HuH-7 (cell line): ENCODE measurements around the gene PAX5.
A peak's percentile ranks its signal among the peaks of the same experiment; 100 is the strongest.

ENCODE experiments used
- DNase-seq: peaks from one replicate; pipeline ENCODE4 v3.0.0; 2011; ENCODE audit warnings: low spot score

Gene PAX5

DNA sequence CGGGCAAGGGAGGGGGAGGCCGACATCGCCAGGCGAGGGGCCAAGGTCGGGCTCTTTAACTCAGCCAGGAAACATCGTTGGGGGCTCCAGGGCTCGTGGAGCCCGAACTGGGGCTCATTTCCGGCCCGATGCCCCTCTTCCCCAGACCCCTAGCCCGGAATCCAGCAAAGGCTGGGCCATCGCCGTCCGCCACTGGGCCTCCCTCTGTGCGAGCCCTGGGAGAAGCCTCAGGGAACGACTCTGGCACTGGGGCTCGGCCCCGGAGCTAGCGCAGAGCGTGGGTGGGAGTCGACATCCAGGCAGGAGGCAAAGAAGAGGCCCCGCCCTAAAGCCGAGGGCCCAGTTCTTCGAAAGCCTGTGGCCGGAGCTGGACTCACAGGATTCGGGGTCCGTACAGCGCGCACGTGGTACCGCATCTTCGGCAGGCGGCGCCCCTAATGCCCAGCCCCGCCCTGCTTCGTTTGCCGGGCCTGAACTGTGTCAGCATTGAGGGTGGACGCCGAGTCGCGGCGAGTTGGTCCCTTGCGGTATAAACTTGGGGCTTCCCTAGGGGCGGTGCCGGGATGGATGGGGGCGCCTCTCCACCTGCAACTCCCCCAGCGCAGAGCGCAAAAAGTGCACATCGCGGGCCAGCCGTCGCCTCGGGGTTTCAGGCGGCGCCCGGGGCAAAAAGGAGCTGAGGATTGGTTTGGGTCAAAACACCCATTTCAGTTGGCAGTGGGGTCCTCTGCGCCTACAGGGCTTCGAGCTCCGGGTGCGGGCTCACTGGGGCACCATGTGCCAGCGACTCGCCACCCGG, 3.6 kb upstream of the PAX5 start:
- no peak for DNase-seq

DNA sequence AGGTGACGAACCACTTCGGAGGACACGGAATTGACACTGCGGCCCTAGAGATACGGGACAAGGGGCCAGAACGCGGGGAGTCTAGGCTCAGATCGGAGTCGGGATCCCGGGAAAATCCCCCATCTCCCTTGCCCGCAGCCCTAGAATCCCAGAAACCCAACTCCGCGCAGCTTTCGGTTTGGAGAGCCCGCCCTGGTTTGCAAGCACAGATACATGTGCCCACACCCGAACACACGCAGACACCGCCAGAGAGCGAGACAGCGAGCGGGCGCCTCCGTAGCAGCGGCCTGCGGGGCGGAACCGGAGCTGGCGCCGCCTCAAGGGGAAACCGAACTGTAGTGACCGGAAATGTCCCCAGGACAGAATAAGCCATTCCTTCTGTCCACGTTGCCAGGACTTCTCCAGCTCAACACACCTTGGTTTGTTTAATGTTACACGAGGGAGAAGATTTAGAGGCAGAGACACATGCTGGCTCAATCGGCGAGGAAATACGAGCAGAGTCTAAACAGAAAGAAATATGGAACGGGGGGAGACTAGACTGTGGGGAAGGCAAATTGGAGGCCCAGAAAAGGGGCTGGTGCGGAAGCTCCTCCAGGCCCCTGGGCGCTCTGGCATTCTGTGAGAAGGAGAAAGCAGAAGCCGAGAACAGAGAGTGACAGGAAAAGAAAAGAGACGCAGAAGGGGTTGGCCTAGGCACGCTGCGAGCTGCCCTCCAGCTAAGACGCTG, 2.9 kb upstream of the PAX5 start:
- DNase-seq: no peak

DNA sequence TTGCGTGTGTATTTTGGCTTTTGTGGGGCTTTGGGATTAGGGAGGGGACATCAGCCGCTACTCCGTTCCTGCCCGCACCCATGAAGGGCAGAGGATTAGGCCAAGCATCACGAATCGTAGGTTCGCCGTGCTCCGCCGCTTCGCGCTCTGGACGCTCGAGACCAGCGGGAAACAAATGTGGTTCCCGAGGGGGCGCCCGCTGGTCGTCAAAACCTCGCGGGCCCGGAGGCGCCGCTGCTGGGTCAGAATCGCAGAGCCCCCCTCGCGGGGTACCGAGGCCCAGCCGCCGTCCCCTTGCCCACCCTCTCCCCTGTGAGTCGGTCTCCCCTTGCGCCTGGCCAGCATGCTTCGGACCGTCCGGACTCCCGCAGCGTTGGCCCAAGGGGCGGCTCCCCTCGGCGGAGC, 2.3 kb upstream of the PAX5 start:
- no peak for DNase-seq

DNA sequence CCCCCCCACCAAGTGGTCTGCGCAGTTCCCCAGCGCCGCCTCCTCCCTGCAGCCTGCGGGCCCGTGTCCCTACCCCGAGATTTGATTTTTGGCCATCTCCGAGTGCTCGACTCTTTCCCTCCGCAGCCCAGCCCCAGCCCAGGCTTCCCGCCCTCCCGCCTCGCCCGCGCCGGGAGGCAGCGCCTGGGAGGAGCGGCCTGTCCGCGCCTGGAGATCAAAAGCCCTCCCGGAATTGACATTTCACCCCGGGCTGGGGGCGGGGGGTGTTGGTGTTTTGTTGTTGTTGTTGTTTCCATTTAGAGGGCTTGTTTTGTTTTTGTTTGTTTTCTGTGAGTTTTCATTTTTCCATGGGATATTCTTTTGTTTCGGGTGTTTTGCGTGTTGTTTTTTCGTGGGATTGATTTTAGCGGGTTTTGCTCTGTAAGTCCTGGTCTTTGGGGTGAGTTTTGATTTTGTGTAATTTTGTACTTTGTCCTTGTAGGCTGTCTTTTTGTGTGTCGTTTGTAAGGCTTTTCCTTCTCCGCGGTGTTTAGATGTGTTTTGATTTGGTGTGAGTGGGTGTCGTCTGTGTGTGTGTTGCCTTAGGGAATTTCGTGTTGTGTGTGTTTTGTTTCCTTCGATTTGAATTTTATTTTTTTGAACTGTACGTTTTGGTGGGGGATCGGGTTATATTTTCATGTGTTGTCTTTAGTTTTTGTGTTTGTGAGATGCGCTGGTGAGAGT, 1.7 kb upstream of the PAX5 start:
- DNase-seq: no peak

DNA sequence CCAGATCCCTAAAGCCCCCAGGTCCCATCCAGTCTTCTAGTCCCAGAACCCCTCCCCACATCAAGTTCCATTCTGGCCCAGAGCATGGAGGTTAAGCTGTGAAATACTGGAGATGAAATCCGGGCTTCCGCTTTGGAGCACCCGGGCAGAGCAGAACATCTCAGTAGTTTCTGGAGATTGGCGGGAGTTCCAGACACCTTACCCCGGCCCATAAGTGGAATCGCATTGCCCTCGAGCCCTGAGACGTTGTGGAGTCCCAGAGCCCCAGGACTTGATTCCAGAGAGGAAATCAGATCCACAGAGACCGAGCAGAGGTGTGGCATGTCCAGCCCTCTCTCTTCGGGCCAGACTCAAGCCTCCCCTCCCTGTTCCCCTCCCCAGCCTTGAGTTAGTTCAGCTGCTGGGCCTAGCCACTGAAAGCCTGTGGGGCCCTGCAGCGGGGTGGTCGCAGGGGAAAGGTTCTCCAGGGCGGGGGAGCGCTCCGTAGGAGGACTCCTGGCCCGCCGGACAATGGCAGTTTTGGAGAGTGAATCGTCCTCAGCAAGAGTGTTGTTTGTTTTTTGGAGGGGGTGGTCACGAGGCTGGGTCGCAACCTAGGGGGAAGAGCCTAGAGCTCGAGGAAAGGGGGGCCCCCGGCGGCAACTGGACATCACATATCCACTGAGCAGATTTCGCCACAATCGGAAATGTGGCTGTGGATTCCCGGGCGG, 1.0 kb upstream of the PAX5 start:
- no peak for DNase-seq

DNA sequence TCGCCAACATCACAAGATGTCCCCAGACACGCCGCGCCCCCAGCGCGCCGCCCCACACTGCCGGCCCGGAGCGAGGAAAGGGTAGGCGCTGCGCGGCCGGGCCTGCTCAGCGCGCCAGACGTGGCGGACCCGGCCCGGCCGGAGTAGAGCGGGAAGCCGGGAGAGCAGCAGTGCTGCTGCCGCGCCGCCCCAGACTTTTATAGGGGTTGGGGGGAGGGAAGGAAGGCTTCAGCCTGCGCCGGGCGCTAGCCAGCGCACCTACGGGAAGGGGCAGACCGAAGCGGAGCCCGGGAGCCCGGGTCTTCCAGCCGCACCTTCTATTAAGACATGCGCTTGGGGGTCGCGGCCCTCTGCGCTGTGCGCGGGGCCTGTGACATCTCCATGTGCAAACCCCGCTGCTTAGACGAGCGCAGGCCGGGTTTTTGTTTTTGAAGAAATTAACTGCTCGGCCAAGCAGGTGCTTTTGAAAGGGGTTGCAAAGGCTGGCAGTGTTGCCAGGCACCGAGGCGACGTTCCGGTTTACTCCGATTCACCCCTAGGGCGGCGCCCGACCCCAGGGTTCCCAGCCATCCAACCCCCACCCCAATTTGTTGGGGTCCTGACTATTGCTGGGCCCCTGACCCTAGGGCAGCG, 353 bp upstream of the PAX5 start:
- peak; percentile 80 for DNase-seq

DNA sequence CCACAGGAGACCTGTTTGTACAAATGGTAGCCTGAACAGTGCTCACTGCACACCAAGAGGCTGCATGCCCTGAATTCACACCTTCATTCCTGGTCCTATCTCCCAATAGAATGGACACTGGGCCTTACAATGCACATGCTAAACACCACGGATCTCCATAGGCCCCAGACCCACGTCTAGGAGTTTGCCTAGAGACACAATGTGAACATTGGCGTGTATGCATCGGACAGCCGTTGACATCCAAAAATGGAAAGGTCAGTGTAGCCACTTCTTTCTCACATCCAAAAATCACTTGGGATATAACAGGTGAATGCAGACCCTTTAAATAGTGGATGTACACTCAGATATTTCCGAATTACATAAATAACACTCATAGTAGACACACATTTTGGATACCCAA, 927 bp downstream of the PAX5 start:
- DNase-seq: no peak

DNA sequence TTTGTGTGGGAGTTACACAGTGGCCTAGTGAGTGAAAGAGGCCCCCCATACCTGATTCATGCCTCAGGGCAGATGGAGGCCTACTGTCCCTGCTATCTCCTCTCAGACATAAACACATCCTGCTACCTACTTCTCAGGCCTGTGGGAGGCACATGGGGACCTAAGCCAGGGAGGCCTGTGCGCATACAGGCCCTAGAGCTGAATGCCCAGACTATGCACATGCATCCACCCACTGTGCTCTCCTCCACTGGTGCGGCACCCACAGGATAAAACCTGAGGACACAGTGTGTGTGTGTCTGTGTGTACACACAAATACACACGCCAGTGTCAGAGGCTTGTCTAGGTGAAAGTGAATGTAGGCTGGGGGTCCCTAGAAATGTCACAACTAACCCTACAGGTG, 1.4 kb downstream of the PAX5 start:
- DNase-seq: no peak

DNA sequence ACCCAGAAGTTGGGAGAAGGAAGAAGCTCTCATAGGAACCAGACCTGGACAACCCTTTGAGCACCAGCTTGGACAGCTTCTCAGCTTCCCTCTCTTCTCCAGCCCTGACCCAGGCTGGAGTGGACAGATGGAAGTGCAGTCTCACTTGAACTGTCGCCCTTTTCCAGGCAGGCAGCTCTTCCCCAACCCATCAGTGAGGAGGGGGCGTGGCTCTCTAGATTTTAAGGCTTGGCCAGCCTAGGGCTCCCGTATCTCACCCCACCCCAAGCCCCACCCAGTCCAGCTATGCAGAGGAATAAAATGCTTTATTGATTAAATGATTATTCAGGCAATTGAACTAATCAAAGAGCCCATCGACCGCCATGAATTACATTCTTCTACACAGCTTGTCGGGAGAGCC, 2.2 kb downstream of the PAX5 start:
- DNase-seq: no peak

DNA sequence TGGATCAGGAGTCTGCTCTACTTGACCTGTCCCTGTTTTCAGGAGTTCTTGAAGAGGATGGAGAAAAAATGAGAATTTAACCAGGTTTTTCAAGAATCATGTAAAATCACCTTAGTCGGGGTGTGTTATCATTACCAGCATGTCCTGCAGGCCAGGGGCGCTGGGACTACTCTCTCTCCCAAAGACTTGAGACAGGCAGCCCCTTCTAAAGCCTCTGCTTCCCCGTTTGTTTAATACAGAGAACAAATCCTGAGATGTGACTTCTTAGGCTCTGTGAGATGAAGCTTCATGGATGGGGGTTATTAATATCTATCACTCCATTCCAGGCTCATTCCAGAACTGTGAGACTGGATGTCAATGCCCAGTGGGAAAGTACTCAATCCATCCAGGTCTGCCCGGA, 3.0 kb downstream of the PAX5 start:
- no peak for DNase-seq

DNA sequence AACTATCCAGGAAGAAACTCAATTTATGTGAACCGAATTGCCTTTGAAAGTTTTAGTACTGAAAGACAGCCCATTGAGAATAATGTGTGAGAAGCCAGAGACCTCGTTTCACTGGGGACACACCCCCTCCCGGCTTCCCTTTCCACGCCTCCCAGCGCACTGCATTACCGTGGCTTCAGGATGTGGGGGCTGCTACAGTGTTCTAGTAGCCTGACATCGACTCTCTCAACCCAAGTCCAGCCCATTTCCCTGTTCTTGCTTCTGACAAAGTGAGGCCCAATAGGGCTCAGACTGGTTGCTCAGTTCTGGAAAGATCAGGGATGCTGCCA, 3.5 kb downstream of the PAX5 start:
- no peak for DNase-seq

DNA sequence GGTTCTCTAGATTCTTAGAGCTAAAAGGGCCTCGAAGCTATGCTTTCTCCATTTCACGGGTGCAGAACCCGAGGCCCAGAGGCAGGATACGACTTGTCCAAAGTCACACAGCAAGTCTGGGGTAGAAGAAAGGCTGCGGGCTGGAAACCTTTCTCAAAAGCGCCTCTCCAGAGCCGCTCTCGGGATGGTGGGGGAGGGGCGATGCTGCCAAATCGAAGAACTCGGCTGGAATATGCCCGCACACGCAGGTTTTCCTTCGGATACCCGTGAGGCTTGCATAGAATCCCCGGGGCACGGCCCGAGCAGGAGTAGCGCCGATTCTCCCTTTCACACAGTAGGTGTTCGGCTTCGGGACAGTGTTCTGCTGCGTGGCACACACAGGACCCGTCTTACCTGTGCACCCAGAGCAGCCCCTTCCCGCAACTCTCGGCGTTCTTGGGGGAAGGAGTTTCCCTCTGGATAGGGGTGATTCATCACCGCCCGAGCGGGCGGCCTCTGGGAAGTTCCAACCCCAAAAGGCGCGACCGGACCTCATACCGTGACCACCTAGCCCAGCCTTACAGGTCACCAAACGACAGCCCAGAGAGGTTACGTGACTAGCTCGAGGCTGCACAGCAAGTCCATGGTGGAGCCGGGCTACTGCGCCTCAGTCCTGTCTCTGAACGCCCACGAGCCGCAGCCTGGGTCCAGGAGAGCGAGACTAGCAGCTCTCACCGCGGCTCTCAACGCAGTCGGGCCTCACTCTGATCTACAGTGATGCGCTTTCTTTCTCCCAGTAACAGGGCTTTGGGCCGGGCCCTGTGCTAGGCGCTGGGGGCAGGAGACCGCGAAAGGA, 4.1 kb downstream of the PAX5 start:
- DNase-seq: no peak

DNA sequence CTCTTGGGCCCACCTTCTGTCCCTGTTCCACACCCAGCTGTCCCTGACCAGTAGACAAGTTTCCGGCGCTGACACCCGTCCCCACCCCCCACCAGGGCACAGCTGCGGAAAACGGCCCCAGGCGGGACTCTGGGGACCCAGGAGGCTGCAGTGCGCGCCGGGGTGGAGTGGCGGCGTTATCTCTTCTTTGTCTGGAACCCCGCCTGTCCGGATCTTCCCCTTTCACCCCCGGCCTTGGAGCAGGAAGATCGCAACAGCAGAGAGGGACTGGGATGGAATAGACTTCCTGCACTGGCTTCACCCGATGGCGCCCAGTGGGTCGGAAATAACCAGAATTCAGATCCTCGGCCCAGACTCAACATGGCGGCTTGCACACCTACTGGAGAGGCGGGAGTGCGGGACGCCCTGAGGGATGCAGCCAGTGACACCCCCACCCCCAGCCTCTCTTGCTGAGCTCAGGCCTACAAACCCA, 4.7 kb downstream of the PAX5 start:
- DNase-seq: no peak

DNA sequence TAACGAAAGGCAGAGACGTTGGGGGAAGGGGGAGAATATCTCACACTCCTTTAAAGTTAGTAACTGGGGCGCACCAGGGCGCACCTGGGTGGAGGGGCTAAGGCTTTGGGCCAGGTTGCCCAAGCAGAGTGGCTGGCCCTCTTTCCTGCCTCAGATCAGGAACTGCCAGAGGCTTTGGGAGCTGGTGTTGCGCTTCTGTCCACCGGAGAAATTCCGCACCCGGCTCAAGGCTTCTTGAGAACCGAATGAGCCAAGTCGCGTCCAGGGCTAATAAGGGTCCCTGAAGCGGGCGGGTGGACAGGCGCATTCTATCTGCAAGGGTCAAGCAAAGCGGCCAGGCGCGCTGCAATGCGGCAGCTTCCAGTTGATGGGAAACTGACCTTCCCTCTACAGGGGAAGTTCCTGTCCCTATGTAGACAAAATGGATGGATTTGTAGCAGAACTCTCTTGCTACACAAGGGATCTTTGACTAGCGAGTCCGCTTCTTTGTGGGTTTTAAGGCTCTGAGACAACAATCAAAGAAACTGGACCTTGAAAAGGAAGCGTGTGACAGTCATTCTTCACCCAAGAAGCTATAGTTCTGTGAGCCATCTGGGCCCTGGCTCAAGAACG, 5.5 kb downstream of the PAX5 start:
- DNase-seq: no peak

DNA sequence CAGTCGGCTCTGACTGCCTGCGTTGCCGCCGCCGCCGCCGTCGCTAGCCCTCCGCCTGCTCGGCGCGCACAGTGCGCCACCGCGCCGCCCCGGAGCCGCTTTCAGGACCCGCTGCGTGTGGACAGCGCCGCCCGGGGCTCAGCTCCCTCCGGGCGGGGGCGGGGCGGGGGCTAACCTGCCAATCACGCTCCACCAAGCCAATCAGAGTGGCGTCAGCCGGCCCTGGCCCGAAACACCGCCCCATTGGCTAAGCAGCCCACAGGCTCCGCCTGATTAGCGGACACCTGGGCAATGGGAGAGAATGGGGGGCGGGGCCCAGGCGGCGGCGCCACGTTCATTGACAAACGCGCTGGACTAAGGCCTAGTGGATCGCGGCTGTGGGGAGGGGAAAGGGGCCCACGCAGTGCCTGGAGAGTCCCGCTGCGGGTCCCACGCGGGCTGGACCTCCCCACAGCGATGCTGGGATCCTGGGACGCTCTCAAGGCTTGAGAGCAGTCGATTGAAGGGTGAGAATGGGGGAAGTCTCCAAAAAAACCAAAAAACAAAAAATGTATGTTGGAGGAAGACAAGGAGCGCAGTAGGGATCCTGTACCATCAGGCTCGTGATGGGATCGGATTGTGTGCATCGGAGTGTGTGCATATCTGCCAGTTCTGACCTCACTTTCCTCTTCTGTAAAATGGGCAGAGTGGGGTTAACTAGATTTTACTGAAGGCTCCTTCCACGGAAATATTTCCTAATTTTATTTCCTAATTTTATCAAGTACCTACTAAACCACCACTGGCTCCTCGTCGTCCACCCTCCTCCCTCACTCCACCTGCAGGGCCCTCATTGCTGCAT, 6.3 kb downstream of the PAX5 start:
- peak; percentile 100 for DNase-seq

DNA sequence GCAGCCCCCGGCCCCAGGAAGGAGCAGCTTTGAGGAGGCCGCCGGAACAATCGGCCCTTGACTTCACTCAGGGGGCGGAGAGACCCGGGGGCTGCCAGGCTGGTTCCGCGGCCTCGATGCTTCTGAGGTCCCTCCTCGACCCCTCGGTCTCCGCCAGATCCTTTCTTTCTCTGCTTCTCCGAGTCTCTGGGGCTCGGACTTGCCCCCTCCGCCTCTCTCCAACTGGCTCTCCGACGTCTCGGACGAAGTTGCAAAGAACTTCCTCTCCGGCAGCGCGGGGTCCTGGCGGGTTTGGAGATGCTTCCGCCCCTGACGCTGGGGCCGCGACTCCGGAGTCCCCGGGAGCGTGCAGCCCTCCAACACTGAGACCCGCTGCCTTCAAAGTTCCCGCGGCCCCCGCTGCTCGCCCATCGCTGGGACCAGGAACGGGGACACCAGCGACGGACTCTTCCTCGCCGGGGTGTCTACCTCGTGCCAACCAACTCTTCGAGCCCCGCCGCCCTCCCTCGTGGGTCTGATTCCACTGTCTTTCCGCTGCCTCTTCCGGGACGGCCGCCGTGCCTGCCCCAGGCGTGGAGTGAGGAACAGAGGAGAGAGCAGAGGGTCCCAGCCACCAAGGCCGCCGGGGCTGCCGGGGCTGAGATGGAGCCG, 7.0 kb downstream of the PAX5 start:
- DNase-seq: no peak

DNA sequence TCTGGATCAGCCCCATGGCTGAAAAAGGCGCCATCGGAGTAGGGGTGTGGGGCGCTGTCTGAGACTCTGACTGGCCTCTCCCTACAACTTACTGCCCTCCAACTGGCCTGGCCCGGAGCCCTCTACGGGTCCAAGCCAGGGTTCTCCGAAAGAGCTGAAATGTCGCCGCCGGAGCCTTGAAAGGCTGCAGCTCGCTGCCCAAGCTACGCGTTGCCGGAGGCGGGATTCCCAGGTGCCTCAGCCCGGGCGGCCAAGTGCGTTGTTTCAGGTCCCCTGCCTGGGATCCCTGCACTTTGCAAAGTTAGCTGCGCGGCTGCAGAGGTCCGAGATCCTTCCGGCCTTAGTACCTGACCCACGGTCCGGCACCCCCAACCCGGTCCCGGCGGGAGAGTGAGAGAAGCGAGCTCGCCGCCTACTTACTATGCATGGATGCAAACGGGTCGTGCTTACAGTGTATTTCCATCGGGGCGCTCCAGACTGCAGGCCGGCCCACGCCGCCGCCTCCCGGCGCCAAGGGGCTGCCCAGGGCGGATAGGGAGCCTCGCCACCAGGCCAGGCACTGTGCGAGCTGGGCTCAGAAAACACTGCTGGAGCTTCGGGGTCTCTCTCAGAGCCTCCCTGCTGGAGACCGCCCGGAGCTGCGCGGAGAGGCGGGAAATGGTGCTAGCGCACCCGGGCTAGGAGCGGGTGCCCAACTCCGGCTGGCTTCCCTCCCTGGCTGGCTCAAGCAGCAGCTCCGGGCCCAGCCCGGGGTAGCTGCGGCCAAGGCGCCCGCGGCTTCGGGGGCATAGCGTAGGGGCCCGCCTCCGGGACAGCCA, 7.7 kb downstream of the PAX5 start:
- DNase-seq: no peak

DNA sequence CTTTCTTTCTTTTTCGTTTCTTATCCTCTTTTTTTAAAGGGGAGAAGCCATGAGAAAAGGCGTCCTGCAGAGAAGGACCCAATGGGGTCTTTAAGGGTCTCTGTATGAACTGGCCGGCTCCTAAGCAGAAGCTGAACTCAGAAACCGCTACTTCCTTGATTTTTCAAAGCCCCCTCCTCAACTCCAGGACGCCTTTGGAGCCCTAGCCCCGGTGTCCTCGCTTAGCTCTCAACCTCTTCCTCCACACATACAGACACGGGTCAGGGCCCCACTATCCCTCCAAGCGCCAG, 8.3 kb downstream of the PAX5 start:
- no peak for DNase-seq
